ENCODE data around the gene TMEM101. TPM values are rescaled to one million over a fixed set of nuclear protein-coding genes. Genes with fewer than 3 reads are reported as not detected.
A peak's percentile ranks its signal among the peaks of the same experiment; 100 is the strongest.
"Not testable (repeated sequence)": the region's sequence is repeated elsewhere in the genome, so short reads cannot be mapped to it uniquely, and the experiment has no call there.

The TMEM101 gene
- total RNA-seq, 1 donor from 2014 or later, result 85.6 TPM

GRCh38 chr17:44039829-44040635 lies 25.3 kb upstream of the TMEM101 start:
- DNase-seq (ENCODE audit: low read depth) (peak; percentile 70), FAIRE-seq (no peak)
- no peak for TF ChIP-seq CTCF (IDR thresholded peaks at IDR 0.05; ENCODE audit: insufficient read depth, low read length, severe bottlenecking)
- H3K4me3 ChIP-seq (ENCODE audit: low read depth, low read length), result no peak overlapping the region
- peaks cover 11% of the 10 kb centered on the region for H3K36me3 ChIP-seq (ENCODE audit: control insufficient read depth, insufficient read depth, low read length)
- no peaks in the 10 kb centered on the region for H3K27me3 ChIP-seq (ENCODE audit: control insufficient read depth, insufficient read depth, low read length)

- FAIRE-seq (no peak), DNase-seq (ENCODE audit: low read depth) (no peak)
- no peak for TF ChIP-seq CTCF (IDR thresholded peaks at IDR 0.05; ENCODE audit: insufficient read depth, low read length, severe bottlenecking)
- H3K4me3 ChIP-seq (ENCODE audit: low read depth, low read length), result no peak overlapping the region
- H3K36me3 ChIP-seq (ENCODE audit: control insufficient read depth, insufficient read depth, low read length), result peaks cover 13% of the 10 kb centered on the region
- no peaks in the 10 kb centered on the region for H3K27me3 ChIP-seq (ENCODE audit: control insufficient read depth, insufficient read depth, low read length)
These were observed 23.8 kb upstream of the TMEM101 start for GRCh38 chr17:44038604-44039011.

- Histone ChIP-seq H3K4me3 (ENCODE audit: low read depth, low read length) (no peak overlapping the region), H3K36me3 (ENCODE audit: control insufficient read depth, insufficient read depth, low read length) (peaks cover 15% of the 10 kb centered on the region), H3K27me3 (ENCODE audit: control insufficient read depth, insufficient read depth, low read length) (no peaks in the 10 kb centered on the region)
- FAIRE-seq (no peak), DNase-seq (ENCODE audit: low read depth) (no peak)
- no peak for TF ChIP-seq CTCF (IDR thresholded peaks at IDR 0.05; ENCODE audit: insufficient read depth, low read length, severe bottlenecking)
These were observed 22.7 kb upstream of the TMEM101 start for GRCh38 chr17:44037471-44037870.

- peaks cover 19% of the 10 kb centered on the region for H3K36me3 ChIP-seq (ENCODE audit: control insufficient read depth, insufficient read depth, low read length)
- not testable (repeated sequence) for FAIRE-seq; H3K4me3 ChIP-seq (ENCODE audit: low read depth, low read length); H3K27me3 ChIP-seq (ENCODE audit: control insufficient read depth, insufficient read depth, low read length); DNase-seq (ENCODE audit: low read depth)
These were observed 19.9 kb upstream of the TMEM101 start for GRCh38 chr17:44034688-44035087.

GRCh38 chr17:44033861-44034408 lies 19.2 kb upstream of the TMEM101 start:
- Histone ChIP-seq H3K36me3 (ENCODE audit: control insufficient read depth, insufficient read depth, low read length) (peaks cover 20% of the 10 kb centered on the region), H3K4me3 (ENCODE audit: low read depth, low read length) (no peak overlapping the region), H3K27me3 (ENCODE audit: control insufficient read depth, insufficient read depth, low read length) (no peaks in the 10 kb centered on the region)
- DNase-seq (ENCODE audit: low read depth) (no peak), FAIRE-seq (no peak)
- TF ChIP-seq CTCF (IDR thresholded peaks at IDR 0.05; ENCODE audit: insufficient read depth, low read length, severe bottlenecking), result no peak

- TF ChIP-seq CTCF (IDR thresholded peaks at IDR 0.05; ENCODE audit: insufficient read depth, low read length, severe bottlenecking), result no peak
- no peak for DNase-seq (ENCODE audit: low read depth)
These were observed 15.7 kb upstream of the TMEM101 start for GRCh38 chr17:44030482-44030881.

More at GRCh38 chr17:44030482-44030881, 15.7 kb upstream of the TMEM101 start:
- Histone ChIP-seq H3K27me3 (ENCODE audit: control insufficient read depth, insufficient read depth, low read length) (no peaks in the 10 kb centered on the region), H3K36me3 (ENCODE audit: control insufficient read depth, insufficient read depth, low read length) (peaks cover 13% of the 10 kb centered on the region), H3K4me3 (ENCODE audit: low read depth, low read length) (no peak overlapping the region)
- FAIRE-seq, result no peak

All from bronchial epithelial cell (primary cell).